ENCODE measurements around the gene ALOX15.

- TF ChIP-seq CTCF (IDR thresholded peaks at IDR 0.05) = no peak
- TF ChIP-seq SIN3A (IDR thresholded peaks at IDR 0.05; ENCODE audit: borderline replicate concordance, insufficient read depth, low read depth, low read length) = no peak
- TF ChIP-seq POLR2AphosphoS5 (IDR thresholded peaks at IDR 0.05; ENCODE audit: low read depth, low read length) = no peak
Observed at GRCh38 chr17:4665027-4665426, 23.5 kb upstream of the ALOX15 start.

All from Panc1 (cell line).